K562 (cell line): ENCODE data around the gene MFAP3L. TPM values are rescaled to one million over a fixed set of nuclear protein-coding genes. Genes with fewer than 3 reads are reported as not detected.

Source experiments
- ATAC-seq: fragments of 200-7000 bp; cut with Tn5 transposase; 3 replicates; pipeline ENCODE4 v1.9.1; 2020; ENCODE audit warnings: moderate library complexity
- BruUV-seq: library from RNA; stranded (reverse); fragments of 400-500 nt; replicated peaks from 2 replicates; lab custom pipeline; 2021; lab: Mats Ljungman, UMichigan
- CTCF ChIA-PET: fragments of 300-600 bp; formaldehyde crosslinking; extraction: SDS; loops from one replicate; lab custom pipeline; 2021; ENCODE audit warnings: low intra/inter-chr PET ratio; lab: Yijun Ruan, JAX
- POLR2A ChIA-PET: fragments of 300-600, 350-650 bp; sonication (Branson Sonifier 250); formaldehyde crosslinking; extraction: SDS; loops from one replicate; lab custom pipeline; 2021; ENCODE audit warnings: antibody characterized with exemption, inconsistent platforms; lab: Yijun Ruan, JAX
- DNase-seq, 4 experiments: peaks; one replicate each; pipeline versions ENCODE4 v3.0.0 to v3.0.0-alpha.2; 2011 to 2018; ENCODE audit warnings: low spot score in 3 of 4, mixed read lengths in 3 of 4; ENCODE audit errors: extremely low read depth in 1 of 4
- FAIRE-seq: peaks from 2 replicates; lab custom pipeline; 2011; peaks lifted over from hg19 to GRCh38; lab: Jason Lieb, UNC
- H2AFZ ChIP-seq: 2 replicates; pipeline ENCODE4 v1.6.0; 2011; ENCODE audit warnings: low read depth, low read length, control low read depth, inconsistent platforms
- H3K27ac ChIP-seq: fragments of 200-600 bp; 3 replicates; pipeline ENCODE4 v1.8.0; 2011; ENCODE audit warnings: low read depth, mild to moderate bottlenecking, control low read depth, inconsistent platforms, low read length, moderate library complexity, mixed read lengths; ENCODE audit errors: extremely low read depth
- H3K27me3 ChIP-seq, 2 experiments: fragments of 300-600 bp in 1 of 2; 2 replicates in 1 of 2; 3 replicates in 1 of 2; pipeline versions ENCODE4 v1.6.0 to v1.8.0; 2011; ENCODE audit warnings: inconsistent platforms in 2 of 2, low read length in 2 of 2, mild to moderate bottlenecking in 1 of 2, mixed read lengths in 1 of 2, moderate library complexity in 1 of 2; ENCODE audit not compliant: control insufficient read depth in 2 of 2, insufficient read depth in 2 of 2
- H3K36me3 ChIP-seq: fragments of 300-600 bp; 3 replicates; pipeline ENCODE4 v1.8.0; 2011; ENCODE audit warnings: mild to moderate bottlenecking, low read length, inconsistent platforms; ENCODE audit not compliant: control insufficient read depth, insufficient read depth
- H3K4me1 ChIP-seq, 2 experiments: fragments of 200-600 bp in 1 of 2; replicated peaks in 1 of 2; 2 replicates in 1 of 2; 3 replicates in 1 of 2; pipeline versions ENCODE4 v1.5.1 to v1.8.0; 2011; ENCODE audit warnings: inconsistent platforms in 2 of 2, low read length in 2 of 2, mild to moderate bottlenecking in 1 of 2, mixed read lengths in 1 of 2, moderate library complexity in 1 of 2; ENCODE audit not compliant: control insufficient read depth in 2 of 2, insufficient read depth in 2 of 2
- H3K4me2 ChIP-seq: 2 replicates; pipeline ENCODE4 v1.6.1; 2011; ENCODE audit warnings: low read length, control low read depth, inconsistent platforms, mixed read lengths; ENCODE audit not compliant: insufficient read depth
- H3K4me3 ChIP-seq: fragments of 200-600 bp; sonication (generic), shearing (Covaris generic); 2 replicates; pipeline ENCODE4 v1.5.1; 2016; ENCODE audit warnings: control low read depth, inconsistent platforms
- H3K79me2 ChIP-seq: fragments of 200-600 bp; 3 replicates; pipeline ENCODE4 v1.8.0; 2011; ENCODE audit warnings: low read length, inconsistent platforms; ENCODE audit not compliant: control insufficient read depth, insufficient read depth
- H3K9ac ChIP-seq, 2 experiments: 2 replicates each; pipeline versions ENCODE4 v1.6.0 to v1.6.1; 2011; ENCODE audit warnings: low read depth in 2 of 2, low read length in 2 of 2, control low read depth in 1 of 2, inconsistent platforms in 1 of 2, mild to moderate bottlenecking in 1 of 2, mixed read lengths in 1 of 2; ENCODE audit not compliant: insufficient read depth in 1 of 2
- H3K9me1 ChIP-seq: one replicate; pipeline ENCODE4 v1.6.0; 2011; ENCODE audit warnings: inconsistent platforms, mild to moderate bottlenecking, low read length, moderate library complexity; ENCODE audit not compliant: control insufficient read depth, insufficient read depth
- H3K9me3 ChIP-seq: replicated peaks from 2 replicates; pipeline ENCODE4 v1.5.1; 2011; ENCODE audit warnings: low read depth, low read length, inconsistent platforms; ENCODE audit not compliant: control insufficient read depth, insufficient read depth
- H4K20me1 ChIP-seq: replicated peaks from 2 replicates; pipeline ENCODE4 v1.6.1; 2011; ENCODE audit warnings: low read length, inconsistent platforms, mixed read lengths; ENCODE audit not compliant: control insufficient read depth, insufficient read depth
- NFIC ChIP-seq: fragments of 450-650 bp; IDR thresholded peaks from 2 replicates; pipeline ENCODE4 v1.6.1; 2017; ENCODE audit warnings: mild to moderate bottlenecking, inconsistent platforms
- ZBTB12 ChIP-seq: fragments of 250-450 bp; sonication (Bioruptor Pico); IDR thresholded peaks from 2 replicates; pipeline ENCODE4 v1.4.0; 2020
- WGBS: fragments of 100-300 bp; shearing (Covaris generic); methylation state at CpG from one replicate; pipeline ENCODE4 v1.1.6; 2016; ENCODE audit warnings: low coverage, mixed read lengths; ENCODE audit not compliant: insufficient coverage; ENCODE audit errors: missing lambda C conversion rate; 5-methylcytosine and 5-hydroxymethylcytosine counted together
- in situ Hi-C: fragments of 300-500 bp; cut with MboI; formaldehyde crosslinking; loops from 4 replicates; pipeline ENCODE4 v1.15.0; 2018; ENCODE audit warnings: inconsistent platforms, mixed read lengths
- intact Hi-C: fragments of 100-400 bp; cut with micrococcal nuclease; formaldehyde crosslinking; loops from 2 replicates; pipeline ENCODE4 v1.14.2; 2022
- polyA plus RNA-seq, 8 experiments: library from polyadenylated mRNA; depleted of rRNA in 4 of 8; stranded (reverse) in 5 of 8; unstranded in 3 of 8; fragments of >200 nt; fragmentation: Nextera tagmentation in 2 of 8; fragmentation: Illumina TruSeq in 1 of 8; extraction: Ambion mirVana in 2 of 8; extraction: Trizol in 1 of 8; gene quantifications; 2 replicates each; pipeline versions ENCODE4 v1.2.1 to v1.2.3, GENCODE V29; 2011 to 2014; ENCODE audit warnings: inconsistent platforms in 1 of 8, missing spikeins in 1 of 8
- total RNA-seq, 7 experiments: library from RNA; depleted of rRNA in 6 of 7; stranded (reverse); fragments of >200 nt in 6 of 7; fragmentation: Illumina TruSeq in 2 of 7; extraction: Trizol in 2 of 7; gene quantifications; 2 replicates each; pipeline versions ENCODE4 v1.2.1 to v1.2.3, GENCODE V29; 2011 to 2021; ENCODE audit warnings: low replicate concordance in 1 of 7
- TF ChIP-seq, protein P1 (sequence below), 2 experiments: fragments of 450-650 bp in 1 of 2; sonication (generic) in 1 of 2; formaldehyde crosslinking in 1 of 2; IDR thresholded peaks; 2 replicates each; pipeline versions ENCODE4 v1.7.1 to v1.9.0; 2016 to 2022; ENCODE audit warnings: inconsistent platforms in 1 of 2, mild to moderate bottlenecking in 1 of 2, missing genetic modification reagents in 1 of 2

The MFAP3L gene
- total and polyA plus RNA-seq, 9 of the 15 experiments (the other 6 are each of a cell fraction or from before 2014, with no cell fraction given) = 0.06 to 0.25 (median 0.20) TPM; not detected in 3

DNA sequence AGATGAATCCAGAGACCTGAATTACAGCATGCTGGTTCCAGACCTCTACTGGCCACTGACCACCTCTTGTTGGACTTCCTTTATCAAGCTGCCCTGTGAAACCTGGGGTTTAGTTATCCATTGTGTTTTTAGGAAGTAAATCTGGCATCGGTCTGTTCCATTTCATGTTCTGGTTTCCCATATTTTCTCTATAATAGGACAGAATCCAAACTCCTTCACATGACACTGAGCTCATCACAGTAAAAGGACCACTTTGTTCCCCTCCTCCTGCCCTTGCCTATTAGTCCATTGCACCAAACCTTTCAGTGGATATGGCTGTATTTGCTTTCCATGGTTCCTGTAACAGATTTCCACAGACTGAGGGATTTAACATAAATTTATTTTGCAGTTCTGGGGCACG lies 4.0 kb downstream of the MFAP3L start:
- Histone ChIP-seq H4K20me1 (no peaks in the 10 kb centered on the region), H3K9me3 (no peaks in the 10 kb centered on the region), H3K9me1 (no peaks in the 10 kb centered on the region), H3K27ac (no peak overlapping the region), H3K27me3 (no peaks in the 10 kb centered on the region; a peak in 1 of 5 replicates), H3K4me1 (peaks cover 0 to 15% of the 10 kb centered on the region in 2 experiments; a peak in 2 of 5 replicates), H3K4me3 (no peak overlapping the region), H3K9ac (no peak overlapping the region), H3K36me3 (no peaks in the 10 kb centered on the region), H3K4me2 (no peak overlapping the region), H3K79me2 (no peaks in the 10 kb centered on the region), H2AFZ (no peak overlapping the region)
- no peak for FAIRE-seq
- intact Hi-C loops (no loop called here), in situ Hi-C loops (no loop called here)
- DNase-seq = no peak
- no TSS peak for BruUV-seq
- 0% methylated on average over 2 of the region's 2 CpGs for WGBS
- ChIA-PET POLR2A (no interaction called here), CTCF (no interaction called here)
- ATAC-seq = no peak
- no peak for TF ChIP-seq NFIC
- TF ChIP-seq, protein P1, sequence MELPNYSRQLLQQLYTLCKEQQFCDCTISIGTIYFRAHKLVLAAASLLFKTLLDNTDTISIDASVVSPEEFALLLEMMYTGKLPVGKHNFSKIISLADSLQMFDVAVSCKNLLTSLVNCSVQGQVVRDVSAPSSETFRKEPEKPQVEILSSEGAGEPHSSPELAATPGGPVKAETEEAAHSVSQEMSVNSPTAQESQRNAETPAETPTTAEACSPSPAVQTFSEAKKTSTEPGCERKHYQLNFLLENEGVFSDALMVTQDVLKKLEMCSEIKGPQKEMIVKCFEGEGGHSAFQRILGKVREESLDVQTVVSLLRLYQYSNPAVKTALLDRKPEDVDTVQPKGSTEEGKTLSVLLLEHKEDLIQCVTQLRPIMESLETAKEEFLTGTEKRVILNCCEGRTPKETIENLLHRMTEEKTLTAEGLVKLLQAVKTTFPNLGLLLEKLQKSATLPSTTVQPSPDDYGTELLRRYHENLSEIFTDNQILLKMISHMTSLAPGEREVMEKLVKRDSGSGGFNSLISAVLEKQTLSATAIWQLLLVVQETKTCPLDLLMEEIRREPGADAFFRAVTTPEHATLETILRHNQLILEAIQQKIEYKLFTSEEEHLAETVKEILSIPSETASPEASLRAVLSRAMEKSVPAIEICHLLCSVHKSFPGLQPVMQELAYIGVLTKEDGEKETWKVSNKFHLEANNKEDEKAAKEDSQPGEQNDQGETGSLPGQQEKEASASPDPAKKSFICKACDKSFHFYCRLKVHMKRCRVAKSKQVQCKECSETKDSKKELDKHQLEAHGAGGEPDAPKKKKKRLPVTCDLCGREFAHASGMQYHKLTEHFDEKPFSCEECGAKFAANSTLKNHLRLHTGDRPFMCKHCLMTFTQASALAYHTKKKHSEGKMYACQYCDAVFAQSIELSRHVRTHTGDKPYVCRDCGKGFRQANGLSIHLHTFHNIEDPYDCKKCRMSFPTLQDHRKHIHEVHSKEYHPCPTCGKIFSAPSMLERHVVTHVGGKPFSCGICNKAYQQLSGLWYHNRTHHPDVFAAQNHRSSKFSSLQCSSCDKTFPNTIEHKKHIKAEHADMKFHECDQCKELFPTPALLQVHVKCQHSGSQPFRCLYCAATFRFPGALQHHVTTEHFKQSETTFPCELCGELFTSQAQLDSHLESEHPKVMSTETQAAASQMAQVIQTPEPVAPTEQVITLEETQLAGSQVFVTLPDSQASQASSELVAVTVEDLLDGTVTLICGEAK (IDR thresholded peaks at IDR 0.05) = no peak
- TF ChIP-seq, protein P1 (CRISPR knock-in tag; IDR thresholded peaks at IDR 0.05) = no peak
- TF ChIP-seq ZBTB12 = no peak
- TF ChIP-seq, all 486 proteins: peak for 0
